MCF 10A (cell line): ENCODE measurements around the gene RFX5. TPM values are rescaled to one million over a fixed set of nuclear protein-coding genes. Genes with fewer than 3 reads are reported as not detected.

Experiments
- BruUV-seq: library from RNA; stranded (reverse); fragments of 400-500 nt; replicated peaks from 2 replicates; lab custom pipeline; 2021; lab: Mats Ljungman, UMichigan
- CTCF ChIA-PET: fragments of 300-600 bp; sonication (Branson Sonifier 250); formaldehyde crosslinking; extraction: SDS; loops from one replicate; lab custom pipeline; 2021; ENCODE audit warnings: antibody characterized with exemption, inconsistent platforms; lab: Yijun Ruan, JAX
- POLR2A ChIA-PET: fragments of 300-600, 350-650 bp; sonication (Branson Sonifier 250); formaldehyde crosslinking; extraction: SDS; loops from one replicate; lab custom pipeline; 2020; ENCODE audit warnings: antibody characterized with exemption, inconsistent platforms; lab: Yijun Ruan, JAX
- DNase-seq: peaks from one replicate; pipeline ENCODE4 v3.0.0-alpha.2; 2018; ENCODE audit not compliant: unreplicated experiment
- H3K27ac Mint-ChIP-seq: one replicate; pipeline ENCODE4 v1.8.0; 2022; ENCODE audit warnings: mild to moderate bottlenecking, low read depth, mixed read lengths; ENCODE audit not compliant: unreplicated experiment
- H3K27me3 Mint-ChIP-seq: one replicate; pipeline ENCODE4 v1.8.0; 2022; ENCODE audit warnings: mixed read lengths; ENCODE audit not compliant: insufficient read depth, unreplicated experiment
- H3K36me3 Mint-ChIP-seq: one replicate; pipeline ENCODE4 v1.8.0; 2022; ENCODE audit warnings: mild to moderate bottlenecking, moderate library complexity, mixed read lengths; ENCODE audit not compliant: insufficient read depth, unreplicated experiment
- H3K4me1 Mint-ChIP-seq: one replicate; pipeline ENCODE4 v1.8.0; 2022; ENCODE audit warnings: mixed read lengths; ENCODE audit not compliant: insufficient read depth, unreplicated experiment
- H3K4me3 Mint-ChIP-seq: one replicate; pipeline ENCODE4 v1.8.0; 2022; ENCODE audit warnings: mild to moderate bottlenecking, moderate library complexity, mixed read lengths; ENCODE audit not compliant: unreplicated experiment
- H3K9me3 Mint-ChIP-seq: one replicate; pipeline ENCODE4 v1.8.0; 2022; ENCODE audit warnings: mixed read lengths; ENCODE audit not compliant: unreplicated experiment
- intact Hi-C: fragments of 100-400 bp; cut with micrococcal nuclease; formaldehyde crosslinking; loops from 2 replicates; pipeline ENCODE4 v1.14.1; 2022
- total RNA-seq: library from RNA; stranded (reverse); gene quantifications from 2 replicates; pipeline ENCODE4 v1.2.3, GENCODE V29; 2022
- TF ChIP-seq, protein P1 (sequence below): fragments of 200-600 bp; IDR thresholded peaks from one replicate; pipeline ENCODE4 v1.8.0; 2022; ENCODE audit warnings: antibody characterized with exemption, mild to moderate bottlenecking; ENCODE audit not compliant: unreplicated experiment

Gene RFX5
- total RNA-seq, 1 experiment from 2014 or later = 26.5 TPM

DNA sequence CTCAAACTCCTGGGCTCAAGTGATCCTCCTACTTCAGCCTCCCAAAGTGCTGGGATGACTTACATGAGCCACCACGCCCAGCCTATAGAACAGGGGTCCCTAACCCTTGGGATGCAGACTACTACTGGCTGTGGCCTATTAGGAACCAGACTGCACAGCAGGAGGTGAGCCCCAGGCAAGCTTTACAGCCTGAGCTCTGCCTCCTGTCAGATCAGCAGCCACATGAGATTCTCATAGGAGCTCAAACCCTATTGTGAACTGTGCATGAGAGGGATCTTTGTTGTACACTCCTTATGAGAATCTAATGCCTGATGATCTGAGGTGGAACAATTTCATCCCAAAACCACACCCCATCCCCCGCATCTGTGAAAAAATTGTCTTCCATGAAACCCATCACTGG lies 39.0 kb upstream of the RFX5 start:
- Mint-ChIP-seq H3K9me3 (no peaks in the 10 kb centered on the region), H3K4me3 (no peak overlapping the region), H3K36me3 (no peaks in the 10 kb centered on the region), H3K27ac (no peak overlapping the region), H3K4me1 (no peaks in the 10 kb centered on the region), H3K27me3 (no peaks in the 10 kb centered on the region)
- ChIA-PET CTCF (interaction anchor here (1.1 to 1.5 kb wide), 2 partner anchors 11 to 45 kb away, joined by 4 to 6 read pairs; no protein-coding TSS in a partner anchor), POLR2A (interaction anchor here (0.6 to 3.8 kb wide), 6 partner anchors 8 to 105 kb away, joined by 3 to 21 read pairs (median 8); partner anchors contain the start of genes PSMB4 and SELENBP1)
- intact Hi-C loops = no loop called here
- TF ChIP-seq, protein P1, sequence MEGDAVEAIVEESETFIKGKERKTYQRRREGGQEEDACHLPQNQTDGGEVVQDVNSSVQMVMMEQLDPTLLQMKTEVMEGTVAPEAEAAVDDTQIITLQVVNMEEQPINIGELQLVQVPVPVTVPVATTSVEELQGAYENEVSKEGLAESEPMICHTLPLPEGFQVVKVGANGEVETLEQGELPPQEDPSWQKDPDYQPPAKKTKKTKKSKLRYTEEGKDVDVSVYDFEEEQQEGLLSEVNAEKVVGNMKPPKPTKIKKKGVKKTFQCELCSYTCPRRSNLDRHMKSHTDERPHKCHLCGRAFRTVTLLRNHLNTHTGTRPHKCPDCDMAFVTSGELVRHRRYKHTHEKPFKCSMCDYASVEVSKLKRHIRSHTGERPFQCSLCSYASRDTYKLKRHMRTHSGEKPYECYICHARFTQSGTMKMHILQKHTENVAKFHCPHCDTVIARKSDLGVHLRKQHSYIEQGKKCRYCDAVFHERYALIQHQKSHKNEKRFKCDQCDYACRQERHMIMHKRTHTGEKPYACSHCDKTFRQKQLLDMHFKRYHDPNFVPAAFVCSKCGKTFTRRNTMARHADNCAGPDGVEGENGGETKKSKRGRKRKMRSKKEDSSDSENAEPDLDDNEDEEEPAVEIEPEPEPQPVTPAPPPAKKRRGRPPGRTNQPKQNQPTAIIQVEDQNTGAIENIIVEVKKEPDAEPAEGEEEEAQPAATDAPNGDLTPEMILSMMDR = no peak
- no TSS peak for BruUV-seq
- DNase-seq = no peak

DNA sequence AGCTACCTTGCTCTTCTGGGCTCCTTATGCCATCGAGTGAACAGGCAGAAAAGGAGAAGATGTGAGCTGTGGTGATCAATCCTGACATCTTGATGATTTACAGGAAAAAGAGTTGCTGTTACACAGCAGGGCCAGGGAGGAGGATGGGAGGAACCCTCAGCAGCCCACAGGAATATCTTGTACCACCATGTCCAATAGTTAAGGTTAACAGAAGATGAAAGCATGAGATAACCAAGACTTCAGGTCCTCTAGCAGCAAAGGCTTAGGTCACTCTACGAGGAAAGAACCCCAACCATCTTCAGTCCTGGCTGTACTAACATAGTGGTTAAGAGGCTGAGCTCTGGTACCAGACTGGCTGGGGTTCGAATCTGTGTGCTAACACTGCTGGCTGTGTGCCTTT lies 37.5 kb upstream of the RFX5 start:
- no peaks in the 10 kb centered on the region for H3K4me1 Mint-ChIP-seq
- TF ChIP-seq, protein P1 = no peak
- POLR2A ChIA-PET = interaction anchor here (0.6 to 3.8 kb wide), 9 partner anchors 11 to 524 kb away, joined by 3 to 21 read pairs (median 4); partner anchors contain the start of genes PSMB4 and SELENBP1
- BruUV-seq = no TSS peak
- H3K27ac Mint-ChIP-seq = no peak overlapping the region
- no peak for DNase-seq
- intact Hi-C loops = no loop called here
- no peak overlapping the region for H3K4me3 Mint-ChIP-seq
- CTCF ChIA-PET = interaction anchor here (0.6 to 1.1 kb wide), 5 partner anchors 13 to 364 kb away, joined by 3 to 5 read pairs (median 3); no protein-coding TSS in a partner anchor
- no peaks in the 10 kb centered on the region for H3K9me3 Mint-ChIP-seq
- H3K27me3 Mint-ChIP-seq = no peaks in the 10 kb centered on the region
- H3K36me3 Mint-ChIP-seq = no peaks in the 10 kb centered on the region

DNA sequence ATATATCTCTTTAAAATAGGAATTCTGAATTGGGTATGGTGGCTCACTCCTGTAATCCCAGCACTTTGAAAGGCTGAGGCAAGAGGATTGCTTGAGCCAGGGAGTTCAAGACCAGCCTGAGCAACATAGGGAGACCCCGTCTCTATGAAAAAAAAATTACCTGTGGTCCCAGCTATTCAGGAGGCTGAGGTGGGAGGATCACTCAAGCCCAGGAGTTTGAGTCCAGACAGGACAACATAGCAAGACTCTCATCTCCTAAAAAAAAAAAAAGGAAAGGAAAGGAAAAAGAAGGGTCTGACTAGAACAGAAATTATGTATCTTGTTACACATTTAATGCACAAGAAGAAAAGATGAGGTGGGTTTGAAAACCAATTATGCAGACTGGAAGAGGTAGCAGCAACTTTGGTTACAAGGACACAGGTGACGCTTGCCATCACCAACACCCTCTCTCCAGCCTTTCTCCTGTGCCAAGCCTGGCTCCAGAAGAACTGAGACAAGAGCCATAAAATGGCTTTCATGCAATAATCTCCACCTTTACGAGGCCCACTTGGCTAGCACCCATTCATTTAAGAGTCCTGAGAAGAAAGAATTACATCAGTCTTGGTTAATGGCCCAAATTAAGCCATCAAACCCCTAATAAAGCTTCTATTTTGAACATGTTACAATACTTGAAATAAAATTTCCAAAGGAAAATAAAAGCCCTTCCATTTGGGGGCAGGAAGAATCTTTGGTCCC lies 30.3 kb upstream of the RFX5 start:
- peaks cover 22% of the 10 kb centered on the region for H3K27me3 Mint-ChIP-seq
- POLR2A ChIA-PET = no interaction called here
- BruUV-seq = no TSS peak

More for the DNA sequence above, 30.3 kb upstream of the RFX5 start:
- intact Hi-C loops = no loop called here
- no peak overlapping the region for H3K4me3 Mint-ChIP-seq
- TF ChIP-seq, protein P1 = no peak
- no peaks in the 10 kb centered on the region for H3K36me3 Mint-ChIP-seq
- H3K9me3 Mint-ChIP-seq = no peaks in the 10 kb centered on the region
- peaks cover 11% of the 10 kb centered on the region for H3K4me1 Mint-ChIP-seq
- H3K27ac Mint-ChIP-seq = no peak overlapping the region
- CTCF ChIA-PET = interaction anchor here (0.7 kb wide), 1 partner anchor 22 kb away, joined by 3 read pairs; the partner anchor contains the start of gene PSMB4
- no peak for DNase-seq
